IPS DF 6.9 (cell line): ENCODE data around the gene AGBL4.

Experiments used
- DNase-seq: peaks from one replicate; pipeline ENCODE4 v3.0.0-alpha.2; 2013; ENCODE audit warnings: low read depth, low spot score
- H3K27ac ChIP-seq: one replicate; pipeline ENCODE4 v1.5.1; 2013; ENCODE audit warnings: low read length, control low read depth
- H3K27me3 ChIP-seq: 2 replicates; pipeline ENCODE4 v1.6.1; 2013; ENCODE audit warnings: mild to moderate bottlenecking, low read length; ENCODE audit not compliant: control insufficient read depth, insufficient read depth
- H3K36me3 ChIP-seq: 2 replicates; pipeline ENCODE4 v1.6.1; 2013; ENCODE audit warnings: low read length; ENCODE audit not compliant: control insufficient read depth, insufficient read depth
- H3K4me1 ChIP-seq: 2 replicates; pipeline ENCODE4 v1.6.1; 2013; ENCODE audit warnings: low read length; ENCODE audit not compliant: control insufficient read depth, insufficient read depth
- H3K4me3 ChIP-seq: 2 replicates; pipeline ENCODE4 v1.5.1; 2013; ENCODE audit warnings: mild to moderate bottlenecking, low read length
- H3K9me3 ChIP-seq: 2 replicates; pipeline ENCODE4 v1.6.1; 2013; ENCODE audit warnings: low read length, inconsistent platforms; ENCODE audit not compliant: control insufficient read depth, insufficient read depth
- WGBS: extraction: QIAGEN DNeasy Blood & Tissue Kit; methylation state at CpG from one replicate; pipeline ENCODE4 v1.1.7; 2013; ENCODE audit warnings: mixed read lengths, missing lambda C conversion rate; ENCODE audit not compliant: insufficient read length, insufficient coverage; 5-methylcytosine and 5-hydroxymethylcytosine counted together

AGBL4 gene

DNA sequence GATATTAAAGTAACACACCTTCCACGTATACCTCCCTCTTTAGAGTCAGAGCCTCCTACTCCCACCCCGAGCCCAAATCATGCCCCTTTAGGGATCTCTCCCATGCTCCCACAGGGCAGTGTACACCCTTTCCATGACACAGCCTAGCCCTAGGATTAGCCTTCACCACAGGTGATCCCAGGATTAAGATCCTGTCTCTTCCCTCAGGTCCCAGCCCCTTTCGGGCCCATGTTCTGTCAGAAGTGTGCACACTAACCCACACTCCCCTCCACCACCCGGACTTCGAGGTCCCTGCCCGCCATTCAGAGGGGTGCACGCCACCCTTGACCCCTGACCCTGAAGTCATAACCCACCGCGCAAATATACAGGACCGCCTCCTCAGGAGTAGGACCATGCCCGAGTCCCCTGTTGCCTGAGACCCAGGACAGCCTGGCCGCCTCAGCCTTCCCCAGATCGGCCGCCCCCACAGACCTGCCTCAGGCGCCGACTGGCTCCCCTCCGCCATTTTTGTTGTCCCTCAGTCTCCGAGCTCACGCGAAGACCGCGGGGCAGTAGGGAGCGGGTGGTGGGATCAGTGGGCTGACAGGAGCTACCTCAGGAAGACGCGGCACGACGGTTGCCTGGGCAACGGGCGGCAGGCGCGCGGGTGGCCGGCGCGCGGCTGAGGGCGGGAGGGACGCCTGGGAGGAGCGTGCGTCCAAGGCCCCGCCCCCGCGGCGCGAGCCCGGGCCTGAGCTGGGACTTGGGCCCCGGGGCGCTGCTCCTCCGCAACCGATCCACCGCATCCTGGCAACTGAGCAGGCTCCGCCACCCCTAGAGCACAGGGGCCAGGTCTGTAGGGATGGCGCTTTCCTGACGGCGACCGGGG lies at the start of gene AGBL4:
Gene AGBL4 (minus strand): TSS at position 663 of the 868 bp plus-strand sequence.
- Histone ChIP-seq H3K27me3 (no peaks in the 10 kb centered on the region), H3K4me1 (no peaks in the 10 kb centered on the region), H3K4me3 (peak within 1 kb of the TSS; percentile 24; the same call in 1 of the 2 replicates), H3K36me3 (no peaks in the 10 kb centered on the region), H3K9me3 (peaks cover 2% of the 10 kb centered on the region; the same call in 1 of the 2 replicates), H3K27ac (no peak within 1 kb of the TSS)
- WGBS = no CpG with 5 or more reads among the region's 56 CpGs
- DNase-seq = peak; percentile 4

DNA sequence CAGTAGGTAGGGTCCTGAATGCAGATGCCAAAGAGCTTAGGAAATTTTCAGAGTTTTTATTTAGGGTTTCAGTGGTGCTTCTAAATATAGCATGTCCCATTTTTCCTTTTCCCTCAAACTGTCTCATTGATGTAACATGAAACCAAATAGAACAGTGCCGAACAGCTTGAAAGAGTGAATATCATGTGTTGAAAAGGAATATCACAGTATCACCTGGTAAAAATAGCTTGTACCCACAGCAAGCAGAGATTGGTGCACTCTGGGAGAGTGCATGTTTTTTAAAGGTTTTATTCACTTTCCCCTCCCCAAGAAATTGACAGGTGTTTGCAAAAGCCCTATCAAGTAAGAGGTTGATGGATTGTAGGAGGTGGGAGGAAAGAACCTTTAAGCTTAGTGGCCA lies 43.1 kb upstream of the AGBL4 start:
- DNase-seq = no peak
- Histone ChIP-seq H3K27me3 (no peaks in the 10 kb centered on the region), H3K27ac (no peak overlapping the region), H3K4me3 (no peak overlapping the region), H3K36me3 (no peaks in the 10 kb centered on the region), H3K9me3 (no peaks in the 10 kb centered on the region; the same call in 1 of the 2 replicates), H3K4me1 (no peaks in the 10 kb centered on the region)
- no CpG with 5 or more reads among the region's 1 CpG for WGBS

DNA sequence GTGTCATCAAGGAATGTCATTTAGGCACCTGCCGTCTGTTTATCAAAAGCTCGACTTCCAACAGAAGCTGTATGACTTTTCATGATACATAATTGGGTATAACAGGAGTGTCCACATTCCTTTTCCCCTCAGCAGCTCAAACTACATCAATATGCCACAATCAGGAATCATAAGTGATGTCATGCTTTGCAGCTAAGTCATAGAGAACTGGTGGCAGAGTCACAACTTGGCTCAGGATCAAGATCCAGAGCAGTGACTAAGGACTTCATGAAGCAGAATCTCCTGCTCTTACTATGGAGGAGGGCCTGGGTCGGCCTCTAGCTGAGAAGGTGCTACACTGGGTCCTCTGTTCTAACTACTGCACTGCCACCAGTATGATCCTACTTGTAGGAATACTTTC lies 36.5 kb upstream of the AGBL4 start:
- no peaks in the 10 kb centered on the region for H3K27me3 ChIP-seq
- H3K36me3 ChIP-seq = no peaks in the 10 kb centered on the region
- no peak for DNase-seq
- no peaks in the 10 kb centered on the region; the same call in 1 of the 2 replicates for H3K9me3 ChIP-seq
- no CpG with 5 or more reads among the region's 3 CpGs for WGBS
- no peak overlapping the region for H3K27ac ChIP-seq
- H3K4me3 ChIP-seq = no peak overlapping the region
- H3K4me1 ChIP-seq = no peaks in the 10 kb centered on the region

DNA sequence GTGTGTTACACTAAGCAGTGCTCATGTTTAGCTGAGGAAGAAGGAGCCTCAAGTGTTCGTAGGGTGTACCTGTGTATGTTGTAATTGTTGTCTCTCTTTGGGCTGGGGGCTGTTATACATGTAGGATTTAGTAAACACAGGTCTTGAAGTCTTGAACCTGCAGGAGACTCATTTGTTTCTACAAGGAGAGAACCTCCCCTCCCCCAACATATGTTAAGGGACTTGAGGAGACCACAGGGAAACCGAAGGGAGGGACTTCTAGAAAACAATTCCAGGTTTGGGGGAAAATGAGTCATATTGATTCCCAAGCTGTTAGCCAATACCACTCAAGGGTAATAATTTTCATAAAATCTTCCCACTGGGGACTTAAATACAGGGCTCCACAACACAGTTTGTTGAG lies 25.0 kb upstream of the AGBL4 start:
- no peaks in the 10 kb centered on the region for H3K9me3 ChIP-seq
- no peaks in the 10 kb centered on the region for H3K36me3 ChIP-seq
- no peak overlapping the region; the same call in 1 of the 2 replicates for H3K4me3 ChIP-seq
- peaks cover 6% of the 10 kb centered on the region; the same call in 1 of the 2 replicates for H3K27me3 ChIP-seq
- H3K27ac ChIP-seq = no peak overlapping the region
- no CpG with 5 or more reads among the region's 2 CpGs for WGBS
- peak; percentile 4 for DNase-seq
- H3K4me1 ChIP-seq = peaks cover 1% of the 10 kb centered on the region

DNA sequence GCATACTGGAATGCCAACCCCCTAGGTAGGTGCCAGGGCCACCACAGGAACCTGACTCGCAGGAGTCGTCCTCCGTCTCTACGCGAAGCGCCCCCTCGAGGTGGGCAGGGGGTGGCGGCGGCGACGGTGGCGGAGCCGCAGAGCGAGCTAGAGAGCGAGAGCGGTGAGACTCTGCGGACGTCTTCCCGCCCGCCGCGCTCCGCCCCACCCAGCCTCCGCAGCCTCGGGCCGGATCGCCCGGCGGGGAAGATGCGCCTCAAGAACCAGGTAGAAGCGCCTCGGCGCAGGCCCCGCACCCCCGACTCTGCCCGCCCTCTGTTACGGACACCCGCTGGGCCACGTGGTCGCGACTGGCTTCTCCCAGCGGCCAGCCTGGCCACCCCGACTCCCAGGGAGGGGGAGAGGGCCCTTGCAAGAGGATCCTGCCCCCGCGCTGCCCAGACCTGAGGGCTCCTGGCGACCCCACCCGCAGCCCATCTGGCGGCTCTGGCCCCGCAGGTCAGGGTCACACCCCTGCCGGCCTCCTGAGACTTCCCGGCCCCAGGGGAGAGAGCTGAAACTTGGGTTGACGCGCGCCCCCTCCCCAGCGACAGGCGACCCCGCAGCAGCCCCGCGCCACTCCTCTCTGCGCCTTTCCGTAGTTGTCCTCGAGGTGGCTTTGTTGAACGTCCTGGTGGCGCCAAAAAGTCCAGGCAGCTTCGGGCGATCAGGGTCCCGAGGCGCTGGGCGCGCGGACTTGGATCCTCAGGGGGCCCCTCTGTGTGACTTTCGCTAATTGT lies 24.4 kb upstream of the AGBL4 start:
- H3K27ac ChIP-seq = no peak overlapping the region
- WGBS = no CpG with 5 or more reads among the region's 72 CpGs
- peak; percentile 54 for DNase-seq
- H3K4me1 ChIP-seq = peaks cover 1% of the 10 kb centered on the region
- H3K27me3 ChIP-seq = peaks cover 6% of the 10 kb centered on the region; the same call in 1 of the 2 replicates
- H3K36me3 ChIP-seq = no peaks in the 10 kb centered on the region
- H3K9me3 ChIP-seq = no peaks in the 10 kb centered on the region
- peak overlapping the region; percentile 11; the same call in 1 of the 2 replicates for H3K4me3 ChIP-seq

DNA sequence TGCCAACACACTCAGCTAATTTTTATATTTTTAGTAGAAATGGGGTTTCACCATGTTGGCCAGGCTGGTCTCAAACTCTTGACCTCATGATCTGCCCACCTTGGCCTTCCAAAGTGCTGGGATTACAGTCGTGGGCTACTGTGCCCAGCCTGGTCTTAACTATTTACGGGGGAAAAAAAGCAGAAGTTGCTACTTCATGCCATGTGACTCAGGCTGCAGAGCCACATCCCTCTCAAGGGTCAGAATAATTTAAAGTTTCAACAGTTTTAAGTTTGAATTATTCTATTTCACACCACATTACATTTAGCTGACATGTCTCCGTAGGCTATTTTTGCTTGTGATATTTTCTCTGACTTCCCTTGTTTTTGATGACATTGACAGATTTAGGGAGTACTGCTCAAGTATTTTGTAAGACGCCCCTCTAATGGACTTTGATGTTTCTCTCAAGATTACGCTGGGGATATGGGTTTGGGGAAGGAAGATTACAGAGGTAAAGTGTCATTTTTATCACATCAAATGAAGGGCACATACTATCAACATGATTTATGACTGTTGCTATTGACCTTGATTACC lies 14.6 kb upstream of the AGBL4 start:
- Histone ChIP-seq H3K36me3 (no peaks in the 10 kb centered on the region), H3K4me1 (no peaks in the 10 kb centered on the region), H3K27me3 (no peaks in the 10 kb centered on the region), H3K27ac (no peak overlapping the region), H3K4me3 (no peak overlapping the region), H3K9me3 (peaks cover 4% of the 10 kb centered on the region; the same call in 1 of the 2 replicates)
- no peak for DNase-seq
- no CpG with 5 or more reads among the region's 5 CpGs for WGBS

DNA sequence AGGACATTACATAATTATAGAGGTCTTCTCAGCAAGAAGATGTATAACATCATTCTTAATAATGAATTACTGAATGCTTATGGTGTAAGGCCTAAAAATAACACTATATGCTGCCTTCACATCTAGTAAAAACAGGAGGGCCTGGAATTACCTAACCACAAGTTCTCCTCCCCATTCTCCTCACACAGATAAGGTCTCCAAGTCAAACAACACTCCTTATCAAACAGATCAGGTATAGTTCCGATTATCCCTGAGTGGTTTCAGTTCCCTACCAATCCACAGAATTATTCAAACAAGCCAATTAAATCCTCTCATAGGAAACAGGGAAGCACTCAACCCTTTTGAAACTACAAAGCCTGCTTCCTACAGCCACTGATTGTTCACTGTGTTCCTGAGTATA lies 4.0 kb upstream of the AGBL4 start:
- Histone ChIP-seq H3K4me1 (no peaks in the 10 kb centered on the region), H3K4me3 (no peak overlapping the region), H3K27ac (no peak overlapping the region), H3K9me3 (peaks cover 1% of the 10 kb centered on the region), H3K36me3 (no peaks in the 10 kb centered on the region), H3K27me3 (no peaks in the 10 kb centered on the region)
- WGBS = no CpG with 5 or more reads among the region's 1 CpG
- DNase-seq = no peak

DNA sequence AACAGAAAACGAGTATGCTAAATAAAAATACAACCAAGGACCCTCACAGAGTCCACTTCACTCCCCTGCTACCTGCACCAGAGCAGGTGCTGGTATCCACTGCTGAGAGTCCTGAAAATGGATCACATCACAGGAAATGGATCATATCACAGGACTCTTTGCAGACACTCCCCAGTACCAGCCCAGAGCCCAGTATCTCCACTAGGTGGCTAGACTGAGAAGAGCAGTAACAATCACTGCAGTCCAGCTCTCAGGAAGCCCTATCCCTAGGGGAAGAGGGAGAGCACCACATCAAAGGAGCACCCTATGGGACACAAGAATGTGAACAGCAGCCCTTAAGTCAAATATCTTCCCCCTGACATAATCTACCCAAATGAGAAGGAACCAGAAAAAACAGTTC lies 28.0 kb downstream of the AGBL4 start:
- no peaks in the 10 kb centered on the region for H3K27me3 ChIP-seq
- H3K9me3 ChIP-seq = peaks cover 8% of the 10 kb centered on the region
- no peak overlapping the region for H3K27ac ChIP-seq
- no peak overlapping the region for H3K4me3 ChIP-seq
- no CpG with 5 or more reads among the region's 1 CpG for WGBS
- DNase-seq = no peak
- no peaks in the 10 kb centered on the region for H3K36me3 ChIP-seq
- H3K4me1 ChIP-seq = no peaks in the 10 kb centered on the region

DNA sequence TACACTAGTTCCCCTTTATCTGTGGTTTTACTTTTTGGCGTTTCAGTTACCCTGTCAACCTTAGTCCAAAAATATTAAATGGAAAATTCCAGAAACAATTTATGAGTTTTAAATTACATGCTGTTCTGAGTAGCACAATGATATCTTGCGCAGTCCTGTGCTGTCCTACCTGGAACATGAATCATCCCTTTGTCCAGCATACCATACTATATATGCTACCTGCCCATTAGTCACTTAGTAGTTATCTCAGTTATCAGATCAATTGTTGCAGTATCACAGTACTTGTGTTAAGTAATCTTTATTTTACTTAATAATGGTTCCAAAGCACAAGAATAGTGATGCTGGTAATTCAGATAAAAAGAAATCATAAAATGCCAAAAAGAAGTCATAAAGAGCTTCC lies 52.7 kb downstream of the AGBL4 start:
- no peaks in the 10 kb centered on the region for H3K4me1 ChIP-seq
- peaks cover 1% of the 10 kb centered on the region for H3K9me3 ChIP-seq
- H3K27me3 ChIP-seq = no peaks in the 10 kb centered on the region
- DNase-seq = no peak
- no peak overlapping the region for H3K27ac ChIP-seq
- no peaks in the 10 kb centered on the region for H3K36me3 ChIP-seq
- no CpG with 5 or more reads among the region's 2 CpGs for WGBS
- H3K4me3 ChIP-seq = no peak overlapping the region

DNA sequence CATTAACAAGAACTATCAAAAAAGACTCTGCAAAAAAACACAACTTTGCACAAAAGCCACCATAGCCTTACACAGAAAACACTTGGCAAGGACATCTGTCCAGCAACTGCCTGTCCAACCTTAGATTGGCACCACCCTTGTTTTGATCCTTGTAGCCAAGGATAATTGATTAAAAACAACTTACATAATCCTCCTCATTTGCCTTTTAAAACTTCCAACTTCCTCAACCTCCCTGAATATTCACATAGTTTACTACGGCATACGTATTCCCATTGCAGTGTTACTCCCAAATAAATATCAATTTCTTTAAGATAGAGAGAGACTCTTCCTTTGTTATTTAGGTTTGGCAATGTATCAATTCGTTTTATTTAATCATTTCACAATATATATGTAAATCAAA lies 72.4 kb downstream of the AGBL4 start:
- Histone ChIP-seq H3K27me3 (no peaks in the 10 kb centered on the region), H3K4me3 (no peak overlapping the region), H3K36me3 (no peaks in the 10 kb centered on the region), H3K4me1 (no peaks in the 10 kb centered on the region), H3K9me3 (no peaks in the 10 kb centered on the region; the same call in 1 of the 2 replicates), H3K27ac (no peak overlapping the region)
- WGBS = 100% methylated on average over 2 of the region's 3 CpGs
- DNase-seq = no peak
